K562 (cell line): ENCODE results near the gene GPR68. TPM values are rescaled to one million over a fixed set of nuclear protein-coding genes. Genes with fewer than 3 reads are reported as not detected.
A peak's percentile ranks its signal among the peaks of the same experiment; 100 is the strongest.

ENCODE experiments used
- ATAC-seq: fragments of 200-7000 bp; cut with Tn5 transposase; 3 replicates; pipeline ENCODE4 v1.9.1; 2020; ENCODE audit warnings: moderate library complexity
- Bru-seq: library from RNA; stranded (reverse); fragments of 400-500 nt; gene quantifications from one replicate; lab custom pipeline; 2021; lab: Mats Ljungman, UMichigan
- BruChase-seq, 2 experiments: library from RNA; stranded (reverse); fragments of 400-500 nt; gene quantifications; one replicate each; lab custom pipeline; 2021; lab: Mats Ljungman, UMichigan
- BruUV-seq: library from RNA; stranded (reverse); fragments of 400-500 nt; replicated peaks from 2 replicates; lab custom pipeline; 2021; lab: Mats Ljungman, UMichigan
- CTCF ChIA-PET: fragments of 300-600 bp; formaldehyde crosslinking; extraction: SDS; loops from one replicate; lab custom pipeline; 2021; ENCODE audit warnings: low intra/inter-chr PET ratio; lab: Yijun Ruan, JAX
- POLR2A ChIA-PET: fragments of 300-600, 350-650 bp; sonication (Branson Sonifier 250); formaldehyde crosslinking; extraction: SDS; loops from one replicate; lab custom pipeline; 2021; ENCODE audit warnings: antibody characterized with exemption, inconsistent platforms; lab: Yijun Ruan, JAX
- DNase-seq, 4 experiments: peaks; one replicate each; pipeline versions ENCODE4 v3.0.0 to v3.0.0-alpha.2; 2011 to 2018; ENCODE audit warnings: low spot score in 3 of 4, mixed read lengths in 3 of 4; ENCODE audit errors: extremely low read depth in 1 of 4
- FAIRE-seq: peaks from 2 replicates; lab custom pipeline; 2011; peaks lifted over from hg19 to GRCh38; lab: Jason Lieb, UNC
- H2AFZ ChIP-seq: 2 replicates; pipeline ENCODE4 v1.6.0; 2011; ENCODE audit warnings: low read depth, low read length, control low read depth, inconsistent platforms
- H3K27ac ChIP-seq: fragments of 200-600 bp; 3 replicates; pipeline ENCODE4 v1.8.0; 2011; ENCODE audit warnings: low read depth, mild to moderate bottlenecking, control low read depth, inconsistent platforms, low read length, moderate library complexity, mixed read lengths; ENCODE audit errors: extremely low read depth
- H3K27me3 ChIP-seq, 2 experiments: fragments of 300-600 bp in 1 of 2; 2 replicates in 1 of 2; 3 replicates in 1 of 2; pipeline versions ENCODE4 v1.6.0 to v1.8.0; 2011; ENCODE audit warnings: inconsistent platforms in 2 of 2, low read length in 2 of 2, mild to moderate bottlenecking in 1 of 2, mixed read lengths in 1 of 2, moderate library complexity in 1 of 2; ENCODE audit not compliant: control insufficient read depth in 2 of 2, insufficient read depth in 2 of 2
- H3K36me3 ChIP-seq: fragments of 300-600 bp; 3 replicates; pipeline ENCODE4 v1.8.0; 2011; ENCODE audit warnings: mild to moderate bottlenecking, low read length, inconsistent platforms; ENCODE audit not compliant: control insufficient read depth, insufficient read depth
- H3K4me1 ChIP-seq, 2 experiments: fragments of 200-600 bp in 1 of 2; replicated peaks in 1 of 2; 2 replicates in 1 of 2; 3 replicates in 1 of 2; pipeline versions ENCODE4 v1.5.1 to v1.8.0; 2011; ENCODE audit warnings: inconsistent platforms in 2 of 2, low read length in 2 of 2, mild to moderate bottlenecking in 1 of 2, mixed read lengths in 1 of 2, moderate library complexity in 1 of 2; ENCODE audit not compliant: control insufficient read depth in 2 of 2, insufficient read depth in 2 of 2
- H3K4me2 ChIP-seq: 2 replicates; pipeline ENCODE4 v1.6.1; 2011; ENCODE audit warnings: low read length, control low read depth, inconsistent platforms, mixed read lengths; ENCODE audit not compliant: insufficient read depth
- H3K4me3 ChIP-seq: fragments of 200-600 bp; sonication (generic), shearing (Covaris generic); 2 replicates; pipeline ENCODE4 v1.5.1; 2016; ENCODE audit warnings: control low read depth, inconsistent platforms
- H3K79me2 ChIP-seq: fragments of 200-600 bp; 3 replicates; pipeline ENCODE4 v1.8.0; 2011; ENCODE audit warnings: low read length, inconsistent platforms; ENCODE audit not compliant: control insufficient read depth, insufficient read depth
- H3K9ac ChIP-seq, 2 experiments: 2 replicates each; pipeline versions ENCODE4 v1.6.0 to v1.6.1; 2011; ENCODE audit warnings: low read depth in 2 of 2, low read length in 2 of 2, control low read depth in 1 of 2, inconsistent platforms in 1 of 2, mild to moderate bottlenecking in 1 of 2, mixed read lengths in 1 of 2; ENCODE audit not compliant: insufficient read depth in 1 of 2
- H3K9me1 ChIP-seq: one replicate; pipeline ENCODE4 v1.6.0; 2011; ENCODE audit warnings: inconsistent platforms, mild to moderate bottlenecking, low read length, moderate library complexity; ENCODE audit not compliant: control insufficient read depth, insufficient read depth
- H3K9me3 ChIP-seq: replicated peaks from 2 replicates; pipeline ENCODE4 v1.5.1; 2011; ENCODE audit warnings: low read depth, low read length, inconsistent platforms; ENCODE audit not compliant: control insufficient read depth, insufficient read depth
- H4K20me1 ChIP-seq: replicated peaks from 2 replicates; pipeline ENCODE4 v1.6.1; 2011; ENCODE audit warnings: low read length, inconsistent platforms, mixed read lengths; ENCODE audit not compliant: control insufficient read depth, insufficient read depth
- HMGXB4 ChIP-seq: sonication (generic); formaldehyde crosslinking; IDR thresholded peaks from 2 replicates; pipeline ENCODE4 v1.8.1; 2023; ENCODE audit warnings: mild to moderate bottlenecking, missing genetic modification reagents
- IRF2 ChIP-seq: sonication (generic); formaldehyde crosslinking; IDR thresholded peaks from 2 replicates; pipeline ENCODE4 v1.8.1; 2022; ENCODE audit warnings: mild to moderate bottlenecking, missing genetic modification reagents
- KLF6 ChIP-seq: fragments of 250-450 bp; sonication (Bioruptor Pico); IDR thresholded peaks from 2 replicates; pipeline ENCODE4 v1.4.0; 2020; ENCODE audit warnings: mild to moderate bottlenecking, moderate library complexity, borderline replicate concordance
- NCOA4 ChIP-seq: fragments of 450-650 bp; IDR thresholded peaks from 2 replicates; pipeline ENCODE4 v1.6.1; 2018; ENCODE audit warnings: mild to moderate bottlenecking; ENCODE audit not compliant: partially characterized antibody
- SRF ChIP-seq, 2 experiments: fragments of 250-450, 450-650 bp in 1 of 2; sonication (Bioruptor Pico) in 1 of 2; sonication (generic) in 1 of 2; formaldehyde crosslinking; IDR thresholded peaks; 2 replicates each; pipeline versions ENCODE4 v1.5.0 to v1.5.1; 2020 to 2022; ENCODE audit warnings: mild to moderate bottlenecking in 1 of 2, missing genetic modification reagents in 1 of 2
- ZNF407 ChIP-seq: fragments of 450-650 bp; IDR thresholded peaks from 2 replicates; pipeline ENCODE4 v1.6.1; 2016; ENCODE audit warnings: low read depth
- ZNF695 ChIP-seq: fragments of 450-650 bp; formaldehyde crosslinking; IDR thresholded peaks from 2 replicates; pipeline ENCODE4 v1.4.0; 2020; ENCODE audit warnings: mild to moderate bottlenecking, moderate library complexity
- WGBS: fragments of 100-300 bp; shearing (Covaris generic); methylation state at CpG from one replicate; pipeline ENCODE4 v1.1.6; 2016; ENCODE audit warnings: low coverage, mixed read lengths; ENCODE audit not compliant: insufficient coverage; ENCODE audit errors: missing lambda C conversion rate; 5-methylcytosine and 5-hydroxymethylcytosine counted together
- in situ Hi-C: fragments of 300-500 bp; cut with MboI; formaldehyde crosslinking; loops from 4 replicates; pipeline ENCODE4 v1.15.0; 2018; ENCODE audit warnings: inconsistent platforms, mixed read lengths
- intact Hi-C: fragments of 100-400 bp; cut with micrococcal nuclease; formaldehyde crosslinking; loops from 2 replicates; pipeline ENCODE4 v1.14.2; 2022
- long read RNA-seq, 3 experiments: library from polyadenylated mRNA in 2 of 3; library from RNA in 1 of 3; unstranded in 2 of 3; stranded (forward) in 1 of 3; transcript quantifications; one replicate each; pipeline ENCODE4 v2.0.0, GENCODE V29; 2019 to 2022
- polyA minus RNA-seq, 3 experiments: library from RNA; depleted of rRNA, polyadenylated mRNA; stranded (reverse); fragments of >200 nt; gene quantifications; 2 replicates each; pipeline ENCODE4 v1.2.3, GENCODE V29; 2011
- polyA plus RNA-seq, 8 experiments: library from polyadenylated mRNA; depleted of rRNA in 4 of 8; stranded (reverse) in 5 of 8; unstranded in 3 of 8; fragments of >200 nt; fragmentation: Nextera tagmentation in 2 of 8; fragmentation: Illumina TruSeq in 1 of 8; extraction: Ambion mirVana in 2 of 8; extraction: Trizol in 1 of 8; gene quantifications; 2 replicates each; pipeline versions ENCODE4 v1.2.1 to v1.2.3, GENCODE V29; 2011 to 2014; ENCODE audit warnings: inconsistent platforms in 1 of 8, missing spikeins in 1 of 8
- total RNA-seq, 7 experiments: library from RNA; depleted of rRNA in 6 of 7; stranded (reverse); fragments of >200 nt in 6 of 7; fragmentation: Illumina TruSeq in 2 of 7; extraction: Trizol in 2 of 7; gene quantifications; 2 replicates each; pipeline versions ENCODE4 v1.2.1 to v1.2.3, GENCODE V29; 2011 to 2021; ENCODE audit warnings: low replicate concordance in 1 of 7

Gene GPR68
- 5.9 and 14.8 TPM in 2 replicates for total RNA-seq (2011; cell fraction: chromatin; rRNA removed; ENCODE audit: low replicate concordance)
- total RNA-seq (2011; cell fraction: nucleolus; rRNA removed): 11.4 and 16.2 TPM in 2 replicates
- 8.6 and 12.0 TPM in 2 replicates for total RNA-seq (2011; cell fraction: nucleoplasm; rRNA removed)
- total RNA-seq (2014; rRNA removed) (7.4 and 7.9 TPM in 2 replicates), total RNA-seq (2014; rRNA removed; fragmentation: Illumina TruSeq; extraction: Trizol) (2.2 and 2.8 TPM in 2 replicates), total RNA-seq (2015; rRNA removed; fragmentation: Illumina TruSeq; extraction: Trizol) (2.4 and 2.7 TPM in 2 replicates), total RNA-seq (2021) (7.1 and 9.4 TPM in 2 replicates), polyA plus RNA-seq (2011; rRNA removed) (5.2 and 9.0 TPM in 2 replicates), polyA plus RNA-seq (2014; fragmentation: Illumina TruSeq; extraction: Trizol) (3.7 and 6.6 TPM in 2 replicates), polyA plus RNA-seq (2014; fragmentation: Nextera tagmentation; extraction: Ambion mirVana) (under 1 TPM; 0.41 to 0.53 TPM), polyA plus RNA-seq (2014; rRNA removed) (5.0 and 5.8 TPM in 2 replicates), polyA minus RNA-seq (2011; rRNA and poly(A)+ RNA removed) (5.1 and 6.3 TPM in 2 replicates), Bru-seq, nascent RNA (percentile 45 among the genes with signal in this experiment), BruChase-seq, experiment 1, labeled RNA remaining after a 2-hour chase (percentile 47 among the genes with signal in this experiment), BruChase-seq, experiment 2, labeled RNA remaining after a 6-hour chase (percentile 49 among the genes with signal in this experiment)
- 16.0 and 35.2 TPM in 2 replicates for polyA plus RNA-seq (2011; cell fraction: cytosol; rRNA removed)
- 6.6 and 8.3 TPM in 2 replicates for polyA plus RNA-seq (2011; cell fraction: nucleus; rRNA removed)
- 5.9 and 17.3 TPM in 2 replicates for polyA plus RNA-seq (2012)
- polyA minus RNA-seq (2011; cell fraction: cytosol; rRNA and poly(A)+ RNA removed): 8.9 and 9.6 TPM in 2 replicates
- polyA minus RNA-seq (2011; cell fraction: nucleus; rRNA and poly(A)+ RNA removed): 2.2 and 3.7 TPM in 2 replicates
- long read RNA-seq, experiment 1, partial matches to known transcripts: 43 of 78 reads
- long read RNA-seq, experiment 1, other reads (novel, unspliced or antisense): 35 of 78 reads
- long read RNA-seq, experiment 2, partial matches to known transcripts: 0 of 30 reads
- long read RNA-seq, experiment 2, other reads (novel, unspliced or antisense): 30 of 30 reads
- long read RNA-seq, experiment 3, partial matches to known transcripts: 2 of 7 reads
- long read RNA-seq, experiment 3, other reads (novel, unspliced or antisense): 5 of 7 reads

- ATAC-seq: no peak
- POLR2A ChIA-PET: interaction anchor here (0.6 to 0.9 kb wide), 3 partner anchors 8 to 182 kb away, joined by 3 to 4 read pairs (median 3); no protein-coding TSS in a partner anchor
- 63% methylated on average over 5 of the region's 12 CpGs for WGBS
- intact Hi-C loops (no loop called here), in situ Hi-C loops (no loop called here)
- no peaks in the 10 kb centered on the region for H3K27me3 ChIP-seq
- TF ChIP-seq KLF6 (CRISPR knock-in tag): no peak
- TF ChIP-seq ZNF407: no peak
- TF ChIP-seq HMGXB4 (CRISPR knock-in tag): no peak
- no peak for TF ChIP-seq ZNF695 (CRISPR knock-in tag)
- no peak for TF ChIP-seq SRF (CRISPR knock-in tag; IDR thresholded peaks at IDR 0.05)
- TF ChIP-seq IRF2 (CRISPR knock-in tag): no peak
- TF ChIP-seq NCOA4: no peak
- no peak within 1 kb of the TSS for H3K27ac ChIP-seq
- no peak within 1 kb of the TSS for H3K4me3 ChIP-seq
- no peaks in the 10 kb centered on the region for H3K9me3 ChIP-seq
- H3K9me1 ChIP-seq: no peaks in the 10 kb centered on the region
- no TSS peak for BruUV-seq
- no peaks in the 10 kb centered on the region for H3K79me2 ChIP-seq
- no peak within 1 kb of the TSS for H2AFZ ChIP-seq
- H3K4me1 ChIP-seq: peaks cover 0 to 5% of the 10 kb centered on the region in 2 experiments; a peak in 2 of 5 replicates
- no peak for DNase-seq
- no peaks in the 10 kb centered on the region for H4K20me1 ChIP-seq
- H3K4me2 ChIP-seq: no peak within 1 kb of the TSS
- no peak for FAIRE-seq
- no peaks in the 10 kb centered on the region for H3K36me3 ChIP-seq
- no peak within 1 kb of the TSS for H3K9ac ChIP-seq
- CTCF ChIA-PET: no interaction called here
Measured at GRCh38 chr14:91244501-91244901, at the start of gene GPR68. Gene GPR68, minus strand, starts transcription at chr14:91244704. Its CDS starts 9,654 bp downstream, at chr14:91235050.
